ENCODE results near the gene GALT.

GALT gene

GRCh38 chr9:34686231-34686630, 39.8 kb downstream of the GALT start:
- Histone ChIP-seq H3K27me3 (ENCODE audit: insufficient read depth, low read length, poor library complexity) (no peaks in the 10 kb centered on the region), H3K18ac (ENCODE audit: low read length) (no peak overlapping the region), H3K79me2 (ENCODE audit: control insufficient read depth, insufficient read depth, low read length) (no peaks in the 10 kb centered on the region), H3K4ac (ENCODE audit: low read depth, low read length) (no peak overlapping the region), H3K56ac (ENCODE audit: low read length) (no peak overlapping the region), H3K23ac (ENCODE audit: low read length) (no peak overlapping the region), H3K9ac (ENCODE audit: low read length) (no peak overlapping the region), H3K36me3 (ENCODE audit: control insufficient read depth, insufficient read depth, low read length) (no peaks in the 10 kb centered on the region), H3K4me3 (ENCODE audit: low read length) (no peak overlapping the region), H2BK5ac (ENCODE audit: low read length) (no peak overlapping the region), H3K4me2 (ENCODE audit: low read length) (no peak overlapping the region), H3K4me1 (ENCODE audit: control insufficient read depth, low read depth, low read length) (no peaks in the 10 kb centered on the region), H3K27ac (ENCODE audit: low read depth, low read length) (no peak overlapping the region), H2AK5ac (ENCODE audit: low read length) (no peak overlapping the region), H2BK15ac (replicated peaks; ENCODE audit: low read depth) (no peak overlapping the region), H2BK120ac (ENCODE audit: low read depth, low read length) (no peak overlapping the region), H4K5ac (ENCODE audit: low read length) (no peak overlapping the region), H4K8ac (ENCODE audit: low read depth, low read length) (no peak overlapping the region), H3K79me1 (ENCODE audit: low read length) (no peaks in the 10 kb centered on the region)
- no peak for DNase-seq
- no CpG with 5 or more reads among the region's 5 CpGs for WGBS (ENCODE audit: extremely low coverage, insufficient coverage, low lambda C conversion rate)

GRCh38 chr9:34686732-34687131, 40.3 kb downstream of the GALT start:
- no peak for DNase-seq
- Histone ChIP-seq H3K4me1 (ENCODE audit: control insufficient read depth, low read depth, low read length) (no peaks in the 10 kb centered on the region), H3K9ac (ENCODE audit: low read length) (no peak overlapping the region), H3K27me3 (ENCODE audit: insufficient read depth, low read length, poor library complexity) (no peaks in the 10 kb centered on the region), H3K4ac (ENCODE audit: low read depth, low read length) (no peak overlapping the region), H4K5ac (ENCODE audit: low read length) (no peak overlapping the region), H3K23ac (ENCODE audit: low read length) (no peak overlapping the region), H3K27ac (ENCODE audit: low read depth, low read length) (no peak overlapping the region), H2BK15ac (replicated peaks; ENCODE audit: low read depth) (no peak overlapping the region), H2BK5ac (ENCODE audit: low read length) (no peak overlapping the region), H3K18ac (ENCODE audit: low read length) (no peak overlapping the region), H3K36me3 (ENCODE audit: control insufficient read depth, insufficient read depth, low read length) (no peaks in the 10 kb centered on the region), H3K4me2 (ENCODE audit: low read length) (no peak overlapping the region), H3K79me2 (ENCODE audit: control insufficient read depth, insufficient read depth, low read length) (no peaks in the 10 kb centered on the region), H2AK5ac (ENCODE audit: low read length) (no peak overlapping the region), H3K4me3 (ENCODE audit: low read length) (no peak overlapping the region), H3K56ac (ENCODE audit: low read length) (no peak overlapping the region), H2BK120ac (ENCODE audit: low read depth, low read length) (no peak overlapping the region), H4K8ac (ENCODE audit: low read depth, low read length) (no peak overlapping the region), H3K79me1 (ENCODE audit: low read length) (no peaks in the 10 kb centered on the region)
- WGBS (ENCODE audit: extremely low coverage, insufficient coverage, low lambda C conversion rate) = no CpG with 5 or more reads among the region's 1 CpG

GRCh38 chr9:34687276-34688030, 41.0 kb downstream of the GALT start:
- H3K23ac ChIP-seq (ENCODE audit: low read length) = no peak overlapping the region
- H3K79me2 ChIP-seq (ENCODE audit: control insufficient read depth, insufficient read depth, low read length) = no peaks in the 10 kb centered on the region
- no peak overlapping the region for H3K4me3 ChIP-seq (ENCODE audit: low read length)
- H3K56ac ChIP-seq (ENCODE audit: low read length) = no peak overlapping the region
- H2AK5ac ChIP-seq (ENCODE audit: low read length) = no peak overlapping the region
- no peaks in the 10 kb centered on the region for H3K4me1 ChIP-seq (ENCODE audit: control insufficient read depth, low read depth, low read length)
- no peaks in the 10 kb centered on the region for H3K36me3 ChIP-seq (ENCODE audit: control insufficient read depth, insufficient read depth, low read length)
- H4K5ac ChIP-seq (ENCODE audit: low read length) = no peak overlapping the region
- no peak overlapping the region for H3K4me2 ChIP-seq (ENCODE audit: low read length)
- no peaks in the 10 kb centered on the region for H3K79me1 ChIP-seq (ENCODE audit: low read length)
- no peak for DNase-seq
- no peak overlapping the region for H3K9ac ChIP-seq (ENCODE audit: low read length)
- H2BK5ac ChIP-seq (ENCODE audit: low read length) = no peak overlapping the region
- no CpG with 5 or more reads among the region's 10 CpGs for WGBS (ENCODE audit: extremely low coverage, insufficient coverage, low lambda C conversion rate)
- H4K8ac ChIP-seq (ENCODE audit: low read depth, low read length) = no peak overlapping the region
- no peak overlapping the region for H3K27ac ChIP-seq (ENCODE audit: low read depth, low read length)
- no peak overlapping the region for H3K18ac ChIP-seq (ENCODE audit: low read length)
- no peaks in the 10 kb centered on the region for H3K27me3 ChIP-seq (ENCODE audit: insufficient read depth, low read length, poor library complexity)
- H3K4ac ChIP-seq (ENCODE audit: low read depth, low read length) = no peak overlapping the region
- no peak overlapping the region for H2BK15ac ChIP-seq (replicated peaks; ENCODE audit: low read depth)
- H2BK120ac ChIP-seq (ENCODE audit: low read depth, low read length) = no peak overlapping the region

- Histone ChIP-seq H2BK15ac (replicated peaks; ENCODE audit: low read depth) (no peak overlapping the region), H2BK5ac (ENCODE audit: low read length) (no peak overlapping the region), H4K5ac (ENCODE audit: low read length) (no peak overlapping the region), H3K4me1 (ENCODE audit: control insufficient read depth, low read depth, low read length) (no peaks in the 10 kb centered on the region), H3K27me3 (ENCODE audit: insufficient read depth, low read length, poor library complexity) (no peaks in the 10 kb centered on the region), H3K18ac (ENCODE audit: low read length) (no peak overlapping the region), H3K79me1 (ENCODE audit: low read length) (no peaks in the 10 kb centered on the region), H3K4ac (ENCODE audit: low read depth, low read length) (no peak overlapping the region), H3K4me3 (ENCODE audit: low read length) (no peak overlapping the region), H3K27ac (ENCODE audit: low read depth, low read length) (no peak overlapping the region), H3K4me2 (ENCODE audit: low read length) (no peak overlapping the region), H2AK5ac (ENCODE audit: low read length) (no peak overlapping the region), H2BK120ac (ENCODE audit: low read depth, low read length) (no peak overlapping the region), H3K23ac (ENCODE audit: low read length) (no peak overlapping the region), H3K56ac (ENCODE audit: low read length) (no peak overlapping the region), H3K36me3 (ENCODE audit: control insufficient read depth, insufficient read depth, low read length) (no peaks in the 10 kb centered on the region), H4K8ac (ENCODE audit: low read depth, low read length) (no peak overlapping the region), H3K79me2 (ENCODE audit: control insufficient read depth, insufficient read depth, low read length) (no peaks in the 10 kb centered on the region), H3K9ac (ENCODE audit: low read length) (no peak overlapping the region)
- no peak for DNase-seq
- no CpG with 5 or more reads among the region's 5 CpGs for WGBS (ENCODE audit: extremely low coverage, insufficient coverage, low lambda C conversion rate)
These were observed 42.0 kb downstream of the GALT start for GRCh38 chr9:34688329-34689115.

- Histone ChIP-seq H3K4ac (ENCODE audit: low read depth, low read length) (no peak overlapping the region), H3K18ac (ENCODE audit: low read length) (no peak overlapping the region), H2BK120ac (ENCODE audit: low read depth, low read length) (no peak overlapping the region), H4K5ac (ENCODE audit: low read length) (no peak overlapping the region), H3K4me1 (ENCODE audit: control insufficient read depth, low read depth, low read length) (no peaks in the 10 kb centered on the region), H3K36me3 (ENCODE audit: control insufficient read depth, insufficient read depth, low read length) (no peaks in the 10 kb centered on the region), H3K56ac (ENCODE audit: low read length) (no peak overlapping the region), H2BK15ac (replicated peaks; ENCODE audit: low read depth) (no peak overlapping the region), H3K4me3 (ENCODE audit: low read length) (no peak overlapping the region), H3K9ac (ENCODE audit: low read length) (no peak overlapping the region), H3K79me2 (ENCODE audit: control insufficient read depth, insufficient read depth, low read length) (no peaks in the 10 kb centered on the region), H3K27me3 (ENCODE audit: insufficient read depth, low read length, poor library complexity) (no peaks in the 10 kb centered on the region), H3K79me1 (ENCODE audit: low read length) (no peaks in the 10 kb centered on the region), H3K27ac (ENCODE audit: low read depth, low read length) (no peak overlapping the region), H2AK5ac (ENCODE audit: low read length) (no peak overlapping the region), H3K23ac (ENCODE audit: low read length) (no peak overlapping the region), H3K4me2 (ENCODE audit: low read length) (no peak overlapping the region), H2BK5ac (ENCODE audit: low read length) (no peak overlapping the region), H4K8ac (ENCODE audit: low read depth, low read length) (no peak overlapping the region)
- no peak for DNase-seq
- no CpG with 5 or more reads among the region's 4 CpGs for WGBS (ENCODE audit: extremely low coverage, insufficient coverage, low lambda C conversion rate)
These were observed 42.6 kb downstream of the GALT start for GRCh38 chr9:34689116-34689470.

All from mesendoderm (in vitro differentiated cells).